Activated naive CD8-positive, alpha-beta T cell (primary cell): ENCODE results near the gene PTPRN2.

Experiments
- H3K27ac Mint-ChIP-seq: one replicate; pipeline ENCODE4 v1.8.0; 2021; ENCODE audit warnings: mixed read lengths
- H3K27me3 Mint-ChIP-seq: one replicate; pipeline ENCODE4 v1.8.0; 2021; ENCODE audit warnings: mixed read lengths
- H3K36me3 Mint-ChIP-seq: one replicate; pipeline ENCODE4 v1.8.0; 2021; ENCODE audit warnings: mixed read lengths
- H3K4me1 Mint-ChIP-seq: one replicate; pipeline ENCODE4 v1.8.0; 2021; ENCODE audit warnings: low read depth, mixed read lengths
- H3K4me3 Mint-ChIP-seq: one replicate; pipeline ENCODE4 v1.8.0; 2021; ENCODE audit warnings: mild to moderate bottlenecking, mixed read lengths
- H3K9me3 Mint-ChIP-seq: one replicate; pipeline ENCODE4 v1.8.0; 2021; ENCODE audit warnings: low read depth, mixed read lengths

The PTPRN2 gene

DNA sequence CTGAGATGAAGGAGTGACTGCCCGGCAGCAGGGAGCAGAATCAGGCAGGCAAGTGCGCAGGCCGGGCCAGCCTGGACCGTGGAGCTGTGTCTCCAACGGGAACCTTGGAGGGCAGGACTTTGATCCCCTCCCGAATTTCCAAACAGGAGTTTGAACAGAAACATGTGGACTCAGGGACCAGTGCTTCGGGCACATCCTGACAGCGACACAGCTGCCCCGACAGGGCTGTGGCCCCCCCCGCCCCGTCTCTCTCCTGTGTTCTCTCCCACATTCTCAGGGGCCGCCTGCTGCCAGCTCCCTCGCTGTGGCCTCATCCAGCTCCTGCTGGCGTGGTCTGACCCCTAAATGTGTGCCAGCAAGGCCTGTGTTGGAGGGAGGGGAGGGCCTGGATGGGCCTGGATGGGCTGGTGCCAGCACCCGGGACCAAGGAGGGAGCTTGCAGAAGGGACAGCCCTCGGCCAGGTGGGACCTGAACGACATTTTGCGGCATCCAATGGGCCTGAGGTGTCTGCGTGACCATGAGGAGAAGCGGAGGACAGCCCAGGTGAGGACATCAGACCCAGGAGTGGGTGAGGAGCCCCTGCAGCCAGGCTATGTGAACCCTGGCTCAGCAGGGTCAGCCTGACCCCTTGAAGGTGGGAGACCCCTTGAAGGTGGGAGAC is 1027.9 kb downstream of the PTPRN2 start:
- Mint-ChIP-seq H3K9me3 (no peaks in the 10 kb centered on the region), H3K27me3 (no peaks in the 10 kb centered on the region), H3K4me1 (no peaks in the 10 kb centered on the region), H3K4me3 (no peak overlapping the region), H3K36me3 (no peaks in the 10 kb centered on the region), H3K27ac (no peak overlapping the region)

DNA sequence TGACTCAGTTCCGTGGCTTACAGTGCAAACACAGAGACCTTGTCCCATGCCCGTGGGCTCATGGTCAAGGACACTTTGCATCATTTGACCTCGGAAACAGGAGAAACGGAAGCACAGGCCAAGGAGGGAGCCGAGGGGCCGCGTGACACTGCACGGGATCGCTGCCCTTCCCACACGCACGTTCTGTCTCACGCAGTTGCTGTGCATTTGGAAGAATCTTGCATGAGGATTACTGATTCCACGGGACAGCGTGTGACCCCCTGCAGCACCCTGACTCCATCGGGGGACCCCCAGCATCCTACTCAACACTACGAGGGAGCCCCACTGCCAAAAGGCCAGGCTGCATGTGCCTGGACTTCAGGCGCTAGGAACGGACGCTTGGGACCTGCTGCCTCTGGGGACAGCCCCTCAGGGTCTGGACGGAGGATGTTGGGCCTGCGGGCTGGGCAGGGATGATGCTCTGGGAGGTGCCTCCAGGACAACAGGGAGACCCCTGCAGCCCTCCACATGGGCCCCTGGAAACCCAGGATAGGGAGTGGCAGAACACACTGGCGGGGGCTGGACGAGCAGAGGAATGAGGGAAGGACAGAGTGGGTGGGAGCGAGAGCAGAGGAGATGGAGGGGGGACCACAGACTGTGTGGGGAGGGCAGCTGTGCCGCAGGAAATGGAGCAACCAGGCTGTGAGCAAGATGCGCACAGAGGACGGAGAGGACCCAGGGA is 1028.6 kb downstream of the PTPRN2 start:
- H3K4me3 Mint-ChIP-seq: no peak overlapping the region
- H3K9me3 Mint-ChIP-seq: no peaks in the 10 kb centered on the region
- no peaks in the 10 kb centered on the region for H3K27me3 Mint-ChIP-seq
- H3K36me3 Mint-ChIP-seq: no peaks in the 10 kb centered on the region
- H3K27ac Mint-ChIP-seq: no peak overlapping the region
- no peaks in the 10 kb centered on the region for H3K4me1 Mint-ChIP-seq

DNA sequence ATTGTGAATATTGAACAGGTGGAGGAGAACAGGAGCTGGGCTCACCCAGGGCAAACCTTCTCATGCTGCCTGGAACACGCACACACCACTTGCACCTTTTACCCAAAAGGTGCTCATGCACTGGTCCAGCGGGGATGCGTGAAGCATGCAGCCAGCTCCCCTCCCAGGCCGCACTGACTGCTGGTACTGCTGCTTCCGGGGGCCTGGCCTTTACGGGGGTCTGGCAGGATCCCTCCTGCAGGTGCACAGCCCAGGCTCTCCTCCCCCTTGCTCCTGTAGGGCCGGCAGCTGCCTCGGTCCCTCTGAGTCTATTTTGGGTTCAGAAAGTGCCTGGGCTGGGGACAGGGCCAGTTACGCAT is 1029.1 kb downstream of the PTPRN2 start:
- Mint-ChIP-seq H3K27ac (no peak overlapping the region), H3K27me3 (no peaks in the 10 kb centered on the region), H3K4me1 (no peaks in the 10 kb centered on the region), H3K9me3 (no peaks in the 10 kb centered on the region), H3K36me3 (no peaks in the 10 kb centered on the region), H3K4me3 (no peak overlapping the region)

DNA sequence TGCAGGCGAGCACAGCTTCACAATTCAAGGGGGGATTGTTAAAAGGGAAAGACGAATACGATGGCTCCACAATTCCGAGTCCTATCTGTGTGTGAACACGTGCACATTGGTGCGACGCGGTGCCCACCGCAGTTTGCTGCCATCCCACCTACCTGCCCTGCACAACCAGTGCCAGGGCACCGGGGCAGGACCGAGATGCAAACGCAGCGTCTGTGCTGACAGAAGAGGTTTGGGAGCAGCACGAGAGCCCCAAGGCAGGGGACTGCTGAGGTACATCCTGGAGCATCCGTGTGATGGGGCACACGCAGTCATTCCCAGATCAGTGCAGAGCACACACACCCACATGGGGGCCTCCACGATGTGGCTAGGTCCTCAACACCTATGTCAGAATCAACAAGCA is 1029.6 kb downstream of the PTPRN2 start:
- H3K9me3 Mint-ChIP-seq: no peaks in the 10 kb centered on the region
- no peak overlapping the region for H3K27ac Mint-ChIP-seq
- no peaks in the 10 kb centered on the region for H3K4me1 Mint-ChIP-seq
- H3K36me3 Mint-ChIP-seq: no peaks in the 10 kb centered on the region
- no peak overlapping the region for H3K4me3 Mint-ChIP-seq
- H3K27me3 Mint-ChIP-seq: no peaks in the 10 kb centered on the region

DNA sequence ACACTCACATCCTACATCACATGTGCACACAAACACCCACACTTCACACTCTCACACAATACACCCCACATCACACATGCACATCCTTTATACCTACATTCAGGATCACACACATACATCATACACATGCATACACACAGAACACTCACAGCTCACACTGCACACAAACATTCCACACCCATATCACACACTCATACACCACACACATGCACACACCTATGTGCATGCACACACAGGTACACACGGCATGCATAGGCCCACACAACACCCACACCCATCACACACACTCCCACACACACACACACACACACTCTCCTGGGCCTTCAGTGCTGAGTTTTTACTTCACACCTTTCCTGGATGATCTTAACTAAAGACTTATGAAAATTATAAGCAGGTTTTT is 1030.4 kb downstream of the PTPRN2 start:
- no peaks in the 10 kb centered on the region for H3K27me3 Mint-ChIP-seq
- no peaks in the 10 kb centered on the region for H3K4me1 Mint-ChIP-seq
- no peaks in the 10 kb centered on the region for H3K36me3 Mint-ChIP-seq
- H3K27ac Mint-ChIP-seq: no peak overlapping the region
- H3K9me3 Mint-ChIP-seq: no peaks in the 10 kb centered on the region
- H3K4me3 Mint-ChIP-seq: no peak overlapping the region

DNA sequence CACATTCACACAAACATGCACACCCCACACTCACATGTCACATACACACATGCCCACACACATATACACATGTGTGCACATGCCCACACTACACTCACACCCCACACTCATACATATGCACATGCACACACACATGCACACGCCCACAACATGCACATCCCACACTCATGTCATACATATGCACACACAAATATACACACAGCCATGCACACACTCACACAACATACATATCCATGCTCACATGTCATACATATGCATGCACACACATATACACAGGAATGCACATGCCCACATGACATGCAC is 1031.0 kb downstream of the PTPRN2 start:
- Mint-ChIP-seq H3K4me3 (no peak overlapping the region), H3K4me1 (no peaks in the 10 kb centered on the region), H3K27me3 (no peaks in the 10 kb centered on the region), H3K36me3 (no peaks in the 10 kb centered on the region), H3K9me3 (no peaks in the 10 kb centered on the region), H3K27ac (no peak overlapping the region)

DNA sequence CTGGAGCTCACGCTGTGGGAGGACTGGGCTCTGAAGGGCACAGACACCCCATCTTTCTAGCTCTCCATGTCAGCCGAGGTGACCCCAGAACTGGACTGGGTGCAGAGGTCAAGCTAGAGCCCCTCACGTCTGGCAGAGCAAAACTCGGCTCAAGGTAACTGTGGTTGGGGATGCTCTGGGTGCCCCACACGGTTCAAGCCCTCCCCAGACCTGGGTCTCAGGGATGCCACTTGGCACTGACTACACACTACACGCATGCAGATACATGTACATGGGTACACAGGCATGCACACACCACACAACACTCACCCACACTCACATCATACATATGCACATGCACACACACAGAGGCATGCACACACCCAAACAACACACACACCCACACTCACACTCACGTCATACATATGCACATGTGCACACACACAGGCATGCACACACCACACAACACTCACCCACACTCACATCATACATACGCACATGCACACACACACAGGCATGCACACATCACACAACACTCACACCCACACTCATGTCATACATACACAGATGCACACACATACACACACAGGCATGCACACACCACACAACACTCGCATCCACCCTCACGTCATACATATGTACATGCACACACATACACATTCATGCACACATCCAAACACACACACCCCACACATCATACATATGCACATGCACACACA is 1031.5 kb downstream of the PTPRN2 start:
- Mint-ChIP-seq H3K27ac (no peak overlapping the region), H3K36me3 (no peaks in the 10 kb centered on the region), H3K4me1 (no peaks in the 10 kb centered on the region)

DNA sequence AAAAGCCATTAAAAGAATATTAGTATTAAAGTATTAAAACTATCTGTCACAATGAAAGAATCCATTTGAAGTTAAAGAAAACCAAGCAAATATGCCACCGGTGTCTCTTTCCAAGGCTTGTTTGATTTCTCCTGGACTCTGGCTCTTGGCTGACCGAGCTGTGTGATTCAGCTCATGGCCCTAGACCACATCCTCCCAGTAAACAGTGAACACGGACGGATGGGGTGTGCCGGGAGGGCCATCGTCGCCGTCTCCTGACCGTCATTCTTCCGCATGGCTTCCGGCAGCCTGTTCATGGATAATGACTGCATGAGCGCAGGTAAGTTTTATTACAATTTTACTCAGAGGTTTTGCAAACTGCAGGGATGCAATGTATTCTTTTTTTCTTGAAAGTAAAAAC is 1032.3 kb downstream of the PTPRN2 start:
- no peaks in the 10 kb centered on the region for H3K36me3 Mint-ChIP-seq
- H3K9me3 Mint-ChIP-seq: no peaks in the 10 kb centered on the region
- H3K4me3 Mint-ChIP-seq: no peak overlapping the region
- no peaks in the 10 kb centered on the region for H3K4me1 Mint-ChIP-seq
- no peaks in the 10 kb centered on the region for H3K27me3 Mint-ChIP-seq
- H3K27ac Mint-ChIP-seq: no peak overlapping the region

More for the DNA sequence above, 1031.5 kb downstream of the PTPRN2 start:
- H3K9me3 Mint-ChIP-seq: no peaks in the 10 kb centered on the region
- H3K4me3 Mint-ChIP-seq: no peak overlapping the region
- H3K27me3 Mint-ChIP-seq: no peaks in the 10 kb centered on the region

DNA sequence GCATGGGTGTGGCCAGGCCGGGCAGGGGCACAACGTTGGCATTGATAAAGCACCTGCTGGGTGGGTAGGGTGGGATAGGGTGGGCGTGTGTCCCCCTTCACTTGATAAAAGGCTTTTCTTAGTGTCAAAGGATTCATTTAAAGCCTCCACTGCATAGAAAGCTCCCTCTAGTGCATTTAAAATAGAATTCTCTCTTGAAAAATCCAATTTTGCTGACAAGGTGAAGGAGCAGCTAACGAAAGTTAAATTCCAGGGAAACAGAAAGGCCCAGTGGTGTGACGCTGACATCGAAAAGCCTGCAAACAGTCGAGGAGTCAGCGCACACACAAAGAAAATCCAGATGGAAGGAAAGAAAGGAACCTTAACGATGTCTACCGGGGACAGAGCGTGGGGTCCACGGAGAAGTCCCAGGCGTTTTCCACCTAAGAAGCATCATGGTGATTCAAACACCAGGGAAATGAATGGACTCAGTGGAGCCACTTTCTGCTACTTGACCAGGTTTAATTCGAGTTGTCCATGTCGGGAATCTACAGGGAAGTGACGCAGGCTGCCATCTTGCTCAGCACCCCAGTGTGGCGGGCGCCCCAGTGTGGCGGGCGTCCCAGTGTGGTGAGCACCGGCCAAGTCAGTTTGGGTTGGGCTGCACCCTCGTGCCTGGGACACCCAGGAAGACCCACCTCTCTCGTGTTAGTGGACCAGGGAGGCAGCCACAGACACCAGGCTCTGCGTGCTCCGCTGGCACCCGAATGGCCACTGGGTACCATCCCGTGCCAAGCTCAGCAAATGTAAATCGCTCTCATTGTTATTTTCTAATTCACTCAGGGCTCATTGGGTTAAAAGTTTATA is 1033.0 kb downstream of the PTPRN2 start:
- Mint-ChIP-seq H3K4me3 (no peak overlapping the region), H3K27me3 (no peaks in the 10 kb centered on the region), H3K4me1 (no peaks in the 10 kb centered on the region), H3K27ac (no peak overlapping the region), H3K36me3 (no peaks in the 10 kb centered on the region), H3K9me3 (no peaks in the 10 kb centered on the region)

DNA sequence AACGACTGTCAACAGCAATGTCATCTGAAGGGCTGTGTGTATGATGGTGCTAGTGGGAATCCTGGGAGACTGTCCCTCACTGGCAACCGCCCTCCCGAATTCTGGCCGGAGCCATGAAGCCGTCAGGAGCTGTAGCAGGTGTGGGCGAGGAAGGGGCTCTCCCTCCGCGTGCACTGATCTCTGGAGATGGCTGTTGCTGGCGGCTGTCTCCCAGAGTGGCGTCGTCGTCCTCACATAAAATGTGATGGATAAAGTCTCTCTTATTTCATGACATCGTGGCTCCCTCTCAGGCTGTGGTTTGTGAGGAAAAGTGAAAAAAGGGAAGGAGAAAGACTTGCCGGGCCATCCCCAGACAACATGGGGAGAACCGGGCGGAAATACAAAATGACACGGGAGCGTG is 1034.4 kb downstream of the PTPRN2 start:
- H3K4me3 Mint-ChIP-seq: no peak overlapping the region

DNA sequence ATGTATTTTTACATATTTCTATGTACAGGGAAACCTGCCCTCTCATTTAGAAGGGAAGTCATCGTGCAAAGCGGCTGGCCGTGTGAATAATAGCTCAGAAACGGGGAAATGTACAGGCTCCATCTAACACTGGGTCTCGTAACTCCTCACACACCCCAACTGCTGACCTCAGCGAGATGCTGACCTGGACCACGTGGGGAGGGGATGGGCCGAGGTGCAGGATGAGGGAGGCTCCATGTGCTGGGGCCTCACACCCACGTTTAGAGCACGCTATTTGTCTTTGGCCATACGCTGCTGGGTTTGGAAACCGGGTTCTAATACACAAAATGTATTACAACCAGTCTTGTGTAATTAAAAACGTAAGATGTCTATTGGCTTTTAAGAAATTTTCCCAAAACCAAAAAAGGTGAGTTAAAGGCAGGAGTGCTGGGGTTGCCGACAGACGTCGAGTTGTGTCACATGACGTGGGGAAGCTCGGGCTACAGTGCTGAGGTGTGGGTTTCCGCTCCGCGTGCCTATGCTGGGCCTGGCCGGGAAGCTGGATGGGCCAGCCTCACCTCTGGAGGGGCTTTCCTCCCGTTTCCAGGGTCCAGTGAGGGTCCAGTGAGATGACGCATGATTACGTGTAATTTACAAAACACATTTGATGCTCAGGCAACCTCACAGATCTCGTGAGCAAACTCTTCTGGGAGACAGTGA is 1035.2 kb downstream of the PTPRN2 start:
- no peaks in the 10 kb centered on the region for H3K4me1 Mint-ChIP-seq
- no peaks in the 10 kb centered on the region for H3K36me3 Mint-ChIP-seq
- no peak overlapping the region for H3K27ac Mint-ChIP-seq
- no peaks in the 10 kb centered on the region for H3K9me3 Mint-ChIP-seq
- H3K4me3 Mint-ChIP-seq: no peak overlapping the region
- no peaks in the 10 kb centered on the region for H3K27me3 Mint-ChIP-seq

More for the DNA sequence above, 1034.4 kb downstream of the PTPRN2 start:
- no peak overlapping the region for H3K27ac Mint-ChIP-seq
- H3K9me3 Mint-ChIP-seq: no peaks in the 10 kb centered on the region
- H3K27me3 Mint-ChIP-seq: no peaks in the 10 kb centered on the region
- no peaks in the 10 kb centered on the region for H3K4me1 Mint-ChIP-seq
- no peaks in the 10 kb centered on the region for H3K36me3 Mint-ChIP-seq

DNA sequence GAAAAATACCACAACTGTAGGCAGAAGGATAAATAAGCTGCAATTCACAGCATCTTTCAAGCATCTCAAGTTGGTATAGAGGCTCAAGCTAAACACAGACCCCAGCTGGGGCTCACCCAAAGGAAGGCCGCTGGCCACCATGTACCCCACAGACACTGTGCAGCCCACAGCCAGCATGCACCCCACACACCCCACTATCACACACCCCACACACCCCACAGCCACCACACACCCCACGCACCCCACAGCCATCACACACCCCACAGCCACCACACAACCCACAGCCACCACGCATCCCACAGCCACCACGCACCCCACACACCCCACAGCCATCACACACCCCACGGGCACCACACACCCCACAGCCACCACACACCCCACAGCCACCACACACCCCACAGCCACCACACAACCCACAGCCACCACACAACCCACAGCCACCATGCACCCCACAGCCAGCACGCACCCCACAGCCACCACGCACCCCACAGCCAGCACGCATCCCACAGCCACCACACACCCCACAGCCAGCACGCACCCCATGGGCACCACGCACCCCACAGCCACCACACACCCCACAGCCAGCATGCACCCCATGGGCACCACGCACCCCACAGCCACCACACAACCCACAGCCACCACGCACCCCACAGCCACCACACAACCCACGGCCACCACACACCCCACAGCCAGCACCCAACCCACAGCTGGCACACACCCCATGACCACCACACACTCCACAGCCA is 1036.1 kb downstream of the PTPRN2 start:
- no peaks in the 10 kb centered on the region for H3K36me3 Mint-ChIP-seq
- H3K4me3 Mint-ChIP-seq: no peak overlapping the region
- no peaks in the 10 kb centered on the region for H3K9me3 Mint-ChIP-seq
- no peak overlapping the region for H3K27ac Mint-ChIP-seq
- H3K4me1 Mint-ChIP-seq: no peaks in the 10 kb centered on the region
- no peaks in the 10 kb centered on the region for H3K27me3 Mint-ChIP-seq

DNA sequence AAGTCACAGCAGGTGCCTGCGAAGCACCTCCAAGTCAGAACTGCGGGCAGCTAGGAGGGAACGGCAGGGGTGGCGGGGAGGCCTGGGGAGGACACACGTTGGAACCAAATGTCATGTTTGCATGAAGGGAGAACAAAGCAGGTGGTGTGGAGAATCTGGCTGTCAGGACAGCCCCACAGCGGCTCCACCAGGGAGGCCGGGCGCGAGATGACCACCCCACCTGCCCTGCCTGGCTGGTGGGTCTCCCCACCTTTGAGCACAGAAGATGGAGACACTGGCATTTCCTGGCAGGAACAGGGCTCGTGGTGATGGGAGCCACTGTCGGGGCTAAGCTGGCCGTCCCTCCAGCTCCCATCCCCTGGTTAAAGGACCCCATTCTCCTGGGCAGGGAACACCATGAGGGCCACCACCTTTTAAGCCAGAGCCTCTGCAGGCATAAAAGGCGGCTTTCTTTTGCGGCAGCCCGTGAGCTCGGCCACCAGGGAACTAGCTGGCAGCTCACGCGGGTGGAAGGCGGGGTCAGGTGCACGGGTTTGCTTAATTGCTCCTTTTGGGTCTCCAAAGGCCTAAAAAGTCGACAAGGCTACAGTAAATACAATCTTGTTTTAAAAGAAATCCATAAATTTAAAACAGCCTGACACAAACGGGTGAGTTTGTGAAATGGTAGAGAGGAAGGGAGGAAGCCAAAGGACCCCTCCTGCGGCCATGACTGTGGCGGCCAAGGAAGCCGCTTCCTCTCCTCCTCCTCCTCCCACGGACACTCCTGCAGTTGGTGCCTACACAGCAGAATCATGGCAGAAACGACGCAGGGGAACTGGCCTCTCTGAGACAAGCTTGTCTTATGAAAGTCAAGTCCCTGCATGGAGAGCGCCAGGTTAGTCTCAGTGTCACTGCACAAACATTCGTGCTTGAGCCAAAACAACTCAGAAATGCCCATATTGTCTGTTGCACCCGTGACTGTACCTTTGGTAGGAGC is 1037.0 kb downstream of the PTPRN2 start:
- no peak overlapping the region for H3K4me3 Mint-ChIP-seq
- no peaks in the 10 kb centered on the region for H3K36me3 Mint-ChIP-seq
- no peak overlapping the region for H3K27ac Mint-ChIP-seq
- H3K27me3 Mint-ChIP-seq: no peaks in the 10 kb centered on the region
- no peaks in the 10 kb centered on the region for H3K9me3 Mint-ChIP-seq
- H3K4me1 Mint-ChIP-seq: no peaks in the 10 kb centered on the region
